Ovary (tissue), 3 donors: ENCODE results near the gene SGMS1.
"Not testable (repeated sequence)": the region's sequence is repeated elsewhere in the genome, so short reads cannot be mapped to it uniquely, and the experiment has no call there.

Source experiments
- EP300 ChIP-seq: sonication (generic); formaldehyde crosslinking; IDR thresholded peaks from one replicate; pipeline ENCODE4 v1.6.1; 2017; ENCODE audit warnings: antibody characterized with exemption
- POLR2A ChIP-seq: fragments of 450-650 bp; IDR thresholded peaks from one replicate; pipeline ENCODE4 v1.6.1; 2017; ENCODE audit warnings: antibody characterized with exemption, mild to moderate bottlenecking, moderate library complexity
- TF ChIP-seq, protein P1 (sequence below), 3 donors: fragments of 450-650 bp in 2 of 3; fragments of 200-600 bp in 1 of 3; IDR thresholded peaks; one replicate each; pipeline versions ENCODE4 v1.5.1 to v1.8.0; 2016 to 2022; ENCODE audit warnings: antibody characterized with exemption in 3 of 3, mild to moderate bottlenecking in 1 of 3
- donor health status: DM: no; HTN: no; CAD: no.

DNA sequence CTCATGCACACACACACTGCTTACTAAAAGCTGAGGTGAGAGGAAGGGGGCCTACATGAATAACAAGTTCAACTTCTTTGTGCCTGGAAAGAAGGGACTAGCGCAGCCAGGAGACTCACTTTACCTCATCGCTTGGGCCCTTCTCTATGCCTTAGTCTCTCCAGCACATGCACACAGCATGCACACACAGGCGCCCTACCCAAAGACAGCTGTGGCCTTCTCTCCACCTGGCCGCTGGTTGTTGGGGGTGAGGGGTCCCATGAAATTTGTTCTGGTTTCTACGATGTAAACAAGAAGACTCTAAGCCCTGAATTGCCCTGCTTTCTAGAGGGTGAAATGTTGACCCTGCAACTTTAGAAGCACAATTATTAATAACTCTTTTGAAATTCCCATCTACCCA is 38.7 kb upstream of the SGMS1 start:
- TF ChIP-seq, protein P1, sequence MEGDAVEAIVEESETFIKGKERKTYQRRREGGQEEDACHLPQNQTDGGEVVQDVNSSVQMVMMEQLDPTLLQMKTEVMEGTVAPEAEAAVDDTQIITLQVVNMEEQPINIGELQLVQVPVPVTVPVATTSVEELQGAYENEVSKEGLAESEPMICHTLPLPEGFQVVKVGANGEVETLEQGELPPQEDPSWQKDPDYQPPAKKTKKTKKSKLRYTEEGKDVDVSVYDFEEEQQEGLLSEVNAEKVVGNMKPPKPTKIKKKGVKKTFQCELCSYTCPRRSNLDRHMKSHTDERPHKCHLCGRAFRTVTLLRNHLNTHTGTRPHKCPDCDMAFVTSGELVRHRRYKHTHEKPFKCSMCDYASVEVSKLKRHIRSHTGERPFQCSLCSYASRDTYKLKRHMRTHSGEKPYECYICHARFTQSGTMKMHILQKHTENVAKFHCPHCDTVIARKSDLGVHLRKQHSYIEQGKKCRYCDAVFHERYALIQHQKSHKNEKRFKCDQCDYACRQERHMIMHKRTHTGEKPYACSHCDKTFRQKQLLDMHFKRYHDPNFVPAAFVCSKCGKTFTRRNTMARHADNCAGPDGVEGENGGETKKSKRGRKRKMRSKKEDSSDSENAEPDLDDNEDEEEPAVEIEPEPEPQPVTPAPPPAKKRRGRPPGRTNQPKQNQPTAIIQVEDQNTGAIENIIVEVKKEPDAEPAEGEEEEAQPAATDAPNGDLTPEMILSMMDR (IDR thresholded peaks at IDR 0.05): not testable (repeated sequence)
- not testable (repeated sequence) for TF ChIP-seq EP300, POLR2A
